Pancreas (tissue), 10 donors: ENCODE results near the gene DENND2A. TPM values are rescaled to one million over a fixed set of nuclear protein-coding genes. Genes with fewer than 3 reads are reported as not detected.
"Not testable (repeated sequence)": the region's sequence is repeated elsewhere in the genome, so short reads cannot be mapped to it uniquely, and the experiment has no call there.

Experiments used
- ATAC-seq, 4 donors: fragments of 200-7000 bp; cut with Tn5 transposase; one replicate each; pipeline versions ENCODE4 v1.8.0 to v1.9.1; 2020; ENCODE audit warnings: mild to moderate bottlenecking in 4 of 4, moderate library complexity in 4 of 4
- DNase-seq, 6 donors: peaks; one replicate each; pipeline ENCODE4 v3.0.0-alpha.2; 2020
- FAIRE-seq: peaks from 2 replicates; lab custom pipeline; 2012; peaks lifted over from hg19 to GRCh38; lab: Jason Lieb, UNC
- H3K27ac ChIP-seq, 4 donors: fragments of 200-600 bp; sonication (generic); 1 replicate in 3 of 4; 2 replicates in 1 of 4; pipeline versions ENCODE4 v1.5.0 to v1.8.0; 2020
- H3K27me3 ChIP-seq, 4 donors: fragments of 200-600 bp; one replicate each; pipeline ENCODE4 v1.8.0; 2021
- H3K36me3 ChIP-seq, 3 donors: fragments of 200-600 bp; sonication (generic) in 1 of 3; one replicate each; pipeline versions ENCODE4 v1.5.0 to v1.8.0; 2020 to 2021
- H3K4me1 ChIP-seq, 3 donors: fragments of 200-600 bp; one replicate each; pipeline ENCODE4 v1.8.0; 2021
- H3K4me3 ChIP-seq, 4 donors: fragments of 200-600 bp; sonication (generic) in 2 of 4; one replicate each; pipeline versions ENCODE4 v1.5.0 to v1.8.0; 2020 to 2021
- H3K9me3 ChIP-seq, 4 donors: fragments of 200-600 bp; one replicate each; pipeline ENCODE4 v1.8.0; 2021
- WGBS, 2 donors: extraction: QIAGEN DNeasy Blood & Tissue Kit; methylation state at CpG; one replicate each; pipeline ENCODE4 v1.1.7; 2013; 5-methylcytosine and 5-hydroxymethylcytosine counted together
- intact Hi-C, 3 donors: fragments of 100-400 bp; cut with DNase I; formaldehyde crosslinking; loops; one replicate each; pipeline versions ENCODE4 v1.11.1 to v1.14.2; 2022
- polyA plus RNA-seq, 2 donors: library from polyadenylated mRNA; stranded (reverse); fragments of 200-250 nt; gene quantifications; one replicate each; pipeline ENCODE4 v1.2.3, GENCODE V29; 2013
- total RNA-seq, 6 donors: library from RNA; stranded (reverse); fragmentation: NEBNext Ultra II Directional in 4 of 6; extraction: Animal tissue kit (Norgen Biotek cat#: 25700) in 4 of 6; gene quantifications; one replicate each; pipeline versions ENCODE4 v1.2.1 to v1.2.4, GENCODE V29; 2021 to 2023
- TF ChIP-seq, protein P1 (sequence below), 4 donors: fragments of 200-600 bp; sonication (generic) in 3 of 4; IDR thresholded peaks; one replicate each; pipeline versions ENCODE4 v1.5.0 to v1.8.0; 2021; ENCODE audit warnings: antibody characterized with exemption in 4 of 4
- donor health status: healthy with polysubstance abuse.
- donor health status: DM: no; HTN: no; CAD: no; lungs with moderate emphysema.
- donor health status: DM: no; HTN: no; CAD: no.
- donor health status: control.
- donor health status: control.
- donor health status: Bipolar disorder and iron deficiency.
- donor health status: DM: yes; HTN: yes; CAD: no.
- donor health status: DM: no; HTN: no; CAD: no.
- donor health status: DM: no; HTN: no; CAD: no.
- donor health status: DM: yes; HTN: yes; CAD: no.

DENND2A gene
- total and polyA plus RNA-seq, 8 donors, result 1.1 to 5.0 (median 1.8) TPM

DNA sequence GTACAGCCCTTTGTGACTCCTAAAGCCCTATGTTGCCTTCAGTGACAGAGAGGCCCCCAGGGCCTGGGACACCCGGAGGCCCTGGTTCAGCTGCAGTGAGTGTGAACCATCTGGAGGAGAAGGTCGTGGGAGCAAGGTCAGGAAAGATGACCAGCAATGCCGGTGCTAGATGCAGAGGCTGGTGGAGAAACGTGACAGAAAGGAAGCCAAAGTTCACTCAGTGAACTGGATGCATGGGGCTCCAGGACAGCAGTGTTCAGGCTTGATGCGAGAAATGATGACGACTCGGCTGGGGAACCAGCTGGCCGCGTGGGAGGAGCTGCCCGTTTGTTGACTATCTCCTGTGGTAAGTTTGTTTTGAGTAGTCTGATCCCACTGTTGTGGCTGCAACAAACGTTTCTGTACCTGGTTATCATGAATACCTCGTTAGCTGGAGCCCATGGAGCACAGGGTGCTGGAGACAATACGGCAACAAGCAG lies 107.2 kb downstream of the DENND2A start:
- no peak for DNase-seq
- TF ChIP-seq, protein P1, sequence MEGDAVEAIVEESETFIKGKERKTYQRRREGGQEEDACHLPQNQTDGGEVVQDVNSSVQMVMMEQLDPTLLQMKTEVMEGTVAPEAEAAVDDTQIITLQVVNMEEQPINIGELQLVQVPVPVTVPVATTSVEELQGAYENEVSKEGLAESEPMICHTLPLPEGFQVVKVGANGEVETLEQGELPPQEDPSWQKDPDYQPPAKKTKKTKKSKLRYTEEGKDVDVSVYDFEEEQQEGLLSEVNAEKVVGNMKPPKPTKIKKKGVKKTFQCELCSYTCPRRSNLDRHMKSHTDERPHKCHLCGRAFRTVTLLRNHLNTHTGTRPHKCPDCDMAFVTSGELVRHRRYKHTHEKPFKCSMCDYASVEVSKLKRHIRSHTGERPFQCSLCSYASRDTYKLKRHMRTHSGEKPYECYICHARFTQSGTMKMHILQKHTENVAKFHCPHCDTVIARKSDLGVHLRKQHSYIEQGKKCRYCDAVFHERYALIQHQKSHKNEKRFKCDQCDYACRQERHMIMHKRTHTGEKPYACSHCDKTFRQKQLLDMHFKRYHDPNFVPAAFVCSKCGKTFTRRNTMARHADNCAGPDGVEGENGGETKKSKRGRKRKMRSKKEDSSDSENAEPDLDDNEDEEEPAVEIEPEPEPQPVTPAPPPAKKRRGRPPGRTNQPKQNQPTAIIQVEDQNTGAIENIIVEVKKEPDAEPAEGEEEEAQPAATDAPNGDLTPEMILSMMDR (IDR thresholded peaks at IDR 0.05), result no peak
- intact Hi-C loops, result no loop called here

GRCh38 chr7:140529428-140529827 lies 111.2 kb downstream of the DENND2A start:
- ATAC-seq, DNase-seq, H3K4me1 ChIP-seq, H3K9me3 ChIP-seq, H3K27me3 ChIP-seq, FAIRE-seq, H3K4me3 ChIP-seq, H3K27ac ChIP-seq, H3K36me3 ChIP-seq: not testable (repeated sequence)
- WGBS, 2 donors, result 69 to 73% methylated on average over 4 of the region's 4 CpGs
- intact Hi-C loops, result loop anchor here in 1 of 3 donors (10.0 kb wide), 1 partner anchor 105 kb away; no protein-coding TSS in a partner anchor

More for the DNA sequence above, 107.2 kb downstream of the DENND2A start:
- Histone ChIP-seq H3K27ac (no peak overlapping the region), H3K36me3 (no peaks in the 10 kb centered on the region), H3K27me3 (no peaks in the 10 kb centered on the region), H3K4me3 (no peak overlapping the region), H3K4me1 (no peaks in the 10 kb centered on the region), H3K9me3 (no peaks in the 10 kb centered on the region)
- ATAC-seq (no peak), FAIRE-seq (no peak)
- WGBS, 2 donors, result 49 to 53% methylated on average over 13 of the region's 13 CpGs

DNA sequence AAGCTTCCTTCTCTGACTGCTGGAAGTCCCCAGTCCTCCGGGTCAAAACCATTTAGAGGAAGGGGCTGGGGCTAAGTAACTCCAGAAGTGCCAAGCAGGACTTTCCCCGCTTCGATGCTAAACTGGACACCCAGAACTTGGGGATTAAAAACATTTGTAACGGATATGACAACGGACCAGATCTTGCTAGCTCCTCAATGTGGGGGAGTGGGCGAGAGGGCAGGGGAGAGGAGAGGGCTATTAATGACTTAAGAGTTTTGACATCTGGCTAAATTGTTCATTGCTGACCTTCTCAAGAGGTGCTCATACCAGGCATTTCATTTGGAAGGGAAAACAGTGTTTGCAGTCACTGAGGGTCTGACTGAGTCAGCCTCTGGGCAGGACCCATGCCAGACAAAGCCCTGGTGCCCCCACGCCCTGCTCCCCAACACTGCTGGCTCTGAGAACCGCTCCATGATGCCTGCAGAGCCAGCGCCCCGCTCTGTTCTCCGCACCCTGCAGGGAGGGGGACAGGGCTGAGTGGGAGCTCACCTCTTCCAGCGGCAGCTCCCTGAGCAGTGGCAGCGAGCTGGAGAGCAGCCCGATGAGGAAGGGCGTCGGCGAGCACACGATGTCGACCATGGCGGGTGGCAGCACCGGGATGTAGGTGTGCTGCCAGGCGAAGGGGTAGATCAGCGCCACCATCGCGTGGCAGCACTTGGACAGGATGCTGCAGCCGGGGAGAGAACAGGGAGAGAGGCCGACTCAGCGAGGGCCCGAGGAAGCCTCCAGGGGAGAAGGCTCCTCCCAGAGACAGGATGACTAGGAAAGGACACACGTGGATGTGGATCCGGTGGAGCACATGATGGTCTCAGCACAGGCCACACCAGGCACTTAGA lies 113.6 kb downstream of the DENND2A start:
- Histone ChIP-seq H3K27me3 (no peaks in the 10 kb centered on the region), H3K27ac (no peak overlapping the region), H3K4me1 (no peaks in the 10 kb centered on the region), H3K36me3 (no peaks in the 10 kb centered on the region), H3K9me3 (no peaks in the 10 kb centered on the region), H3K4me3 (no peak overlapping the region)
- intact Hi-C loops, result loop anchor here in 1 of 3 donors (10.0 kb wide), 1 partner anchor 108 kb away; no protein-coding TSS in a partner anchor
- TF ChIP-seq, protein P1 (IDR thresholded peaks at IDR 0.05), result no peak
- no peak for ATAC-seq
- WGBS, 2 donors, result 69 to 78% methylated on average over 30 to 31 of the region's 31 CpGs
- DNase-seq, result no peak
- FAIRE-seq, result no peak

- H3K27me3 ChIP-seq, result no peaks in the 10 kb centered on the region
- no peak overlapping the region for H3K27ac ChIP-seq
- ATAC-seq (no peak), DNase-seq (no peak), FAIRE-seq (no peak)
- no peaks in the 10 kb centered on the region for H3K4me1 ChIP-seq
- no peaks in the 10 kb centered on the region for H3K36me3 ChIP-seq
- 67 to 68% methylated on average over 9 of the region's 9 CpGs for WGBS, 2 donors
- no peak overlapping the region for H3K4me3 ChIP-seq
- TF ChIP-seq, protein P1 (IDR thresholded peaks at IDR 0.05), result no peak
- no peaks in the 10 kb centered on the region for H3K9me3 ChIP-seq
- intact Hi-C loops, result loop anchor here in 1 of 3 donors (10.0 kb wide), 1 partner anchor 109 kb away; no protein-coding TSS in a partner anchor
These were observed 114.4 kb downstream of the DENND2A start for GRCh38 chr7:140526214-140526613.

GRCh38 chr7:140525743-140526142 lies 114.9 kb downstream of the DENND2A start:
- Histone ChIP-seq H3K36me3 (no peaks in the 10 kb centered on the region), H3K4me3 (no peak overlapping the region), H3K9me3 (no peaks in the 10 kb centered on the region), H3K27ac (no peak overlapping the region), H3K4me1 (no peaks in the 10 kb centered on the region), H3K27me3 (no peaks in the 10 kb centered on the region)
- DNase-seq (no peak), ATAC-seq (no peak), FAIRE-seq (no peak)
- TF ChIP-seq, protein P1 (IDR thresholded peaks at IDR 0.05), result no peak
- 84 to 86% methylated on average over 9 to 10 of the region's 10 CpGs for WGBS, 2 donors
- intact Hi-C loops, result loop anchor here in 1 of 3 donors (10.0 kb wide), 1 partner anchor 109 kb away; no protein-coding TSS in a partner anchor
